HepG2 (cell line): ENCODE data around the gene ZMYND12. TPM values are rescaled to one million over a fixed set of nuclear protein-coding genes. Genes with fewer than 3 reads are reported as not detected.

Source experiments
- KAT8 ChIP-seq: IDR thresholded peaks from 2 replicates; pipeline ENCODE4 v1.6.1; 2016; ENCODE audit warnings: missing genetic modification reagents, missing compliant biosample characterization
- KLF15 ChIP-seq: sonication (generic); formaldehyde crosslinking; IDR thresholded peaks from 2 replicates; pipeline ENCODE4 v1.8.1; 2023; ENCODE audit warnings: borderline replicate concordance, mild to moderate bottlenecking, inconsistent platforms, missing genetic modification reagents, mixed read lengths
- PBX3 ChIP-seq: sonication (generic); formaldehyde crosslinking; IDR thresholded peaks from 2 replicates; pipeline ENCODE4 v1.8.1; 2023; ENCODE audit warnings: missing genetic modification reagents, inconsistent platforms, borderline replicate concordance
- SKIL ChIP-seq: sonication (generic); formaldehyde crosslinking; IDR thresholded peaks from 2 replicates; pipeline ENCODE4 v1.8.0; 2022; ENCODE audit warnings: missing genetic modification reagents, mild to moderate bottlenecking, moderate library complexity, borderline replicate concordance
- TARDBP ChIP-seq: sonication (generic); formaldehyde crosslinking; IDR thresholded peaks from 2 replicates; pipeline ENCODE4 v1.8.0; 2022; ENCODE audit warnings: mild to moderate bottlenecking, missing genetic modification reagents
- THAP8 ChIP-seq: sonication (generic); formaldehyde crosslinking; IDR thresholded peaks from 2 replicates; pipeline ENCODE4 v1.5.1; 2020; ENCODE audit warnings: missing genetic modification reagents, mild to moderate bottlenecking, borderline replicate concordance
- ZNF3 ChIP-seq: IDR thresholded peaks from 2 replicates; pipeline ENCODE4 v1.7.0; 2017; ENCODE audit warnings: inconsistent platforms
- ZNF564 ChIP-seq: sonication (generic); formaldehyde crosslinking; IDR thresholded peaks from 2 replicates; pipeline ENCODE4 v1.8.1; 2023; ENCODE audit warnings: mild to moderate bottlenecking, missing genetic modification reagents
- ZNF567 ChIP-seq: sonication (generic); formaldehyde crosslinking; IDR thresholded peaks from 2 replicates; pipeline ENCODE4 v1.8.1; 2023; ENCODE audit warnings: mild to moderate bottlenecking, missing genetic modification reagents, borderline replicate concordance
- ZNF678 ChIP-seq: sonication (generic); formaldehyde crosslinking; IDR thresholded peaks from 2 replicates; pipeline ENCODE4 v1.4.0; 2020; ENCODE audit warnings: mild to moderate bottlenecking, missing genetic modification reagents
- ZNF766 ChIP-seq: sonication (generic); formaldehyde crosslinking; IDR thresholded peaks from 2 replicates; pipeline ENCODE4 v1.5.0; 2020; ENCODE audit warnings: missing genetic modification reagents, borderline replicate concordance
- ZNF891 ChIP-seq: sonication (generic); formaldehyde crosslinking; IDR thresholded peaks from 2 replicates; pipeline ENCODE4 v1.5.0; 2020; ENCODE audit warnings: mild to moderate bottlenecking, missing genetic modification reagents
- polyA plus RNA-seq, 8 experiments: library from polyadenylated mRNA; depleted of rRNA in 3 of 8; stranded (reverse) in 7 of 8; unstranded in 1 of 8; fragments of >200 nt; fragmentation: Illumina TruSeq in 4 of 8; extraction: Trizol in 4 of 8; gene quantifications; 2 replicates each; pipeline versions ENCODE4 v1.2.1 to v1.2.3, GENCODE V29; 2011 to 2016; ENCODE audit warnings: low read depth in 4 of 8, missing spikeins in 1 of 8, mixed read lengths in 1 of 8; ENCODE audit not compliant: insufficient read depth in 1 of 8
- total RNA-seq, 5 experiments: library from RNA; depleted of rRNA; stranded (reverse); fragments of >200 nt; fragmentation: Illumina TruSeq; extraction: Trizol; gene quantifications; 2 replicates each; pipeline ENCODE4 v1.2.3, GENCODE V29; 2016; ENCODE audit warnings: low read depth in 1 of 5
- TF ChIP-seq, protein P1 (sequence below): IDR thresholded peaks from 2 replicates; pipeline ENCODE4 v1.6.1; 2016; ENCODE audit warnings: control low read depth
- TF ChIP-seq, protein P2 (sequence below): fragments of 450-650 bp; IDR thresholded peaks from 2 replicates; pipeline ENCODE4 v1.6.1; 2016
- TF ChIP-seq, protein P3 (sequence below): sonication (generic); formaldehyde crosslinking; IDR thresholded peaks from 2 replicates; pipeline ENCODE4 v1.8.0; 2022; ENCODE audit warnings: mild to moderate bottlenecking, missing genetic modification reagents; ENCODE audit not compliant: insufficient replicate concordance

ZMYND12 gene
- total and polyA plus RNA-seq, 2 of the 13 experiments (the other 11 are each of a cell fraction or from before 2014, with no cell fraction given) = 0.13 to 0.71 TPM

DNA sequence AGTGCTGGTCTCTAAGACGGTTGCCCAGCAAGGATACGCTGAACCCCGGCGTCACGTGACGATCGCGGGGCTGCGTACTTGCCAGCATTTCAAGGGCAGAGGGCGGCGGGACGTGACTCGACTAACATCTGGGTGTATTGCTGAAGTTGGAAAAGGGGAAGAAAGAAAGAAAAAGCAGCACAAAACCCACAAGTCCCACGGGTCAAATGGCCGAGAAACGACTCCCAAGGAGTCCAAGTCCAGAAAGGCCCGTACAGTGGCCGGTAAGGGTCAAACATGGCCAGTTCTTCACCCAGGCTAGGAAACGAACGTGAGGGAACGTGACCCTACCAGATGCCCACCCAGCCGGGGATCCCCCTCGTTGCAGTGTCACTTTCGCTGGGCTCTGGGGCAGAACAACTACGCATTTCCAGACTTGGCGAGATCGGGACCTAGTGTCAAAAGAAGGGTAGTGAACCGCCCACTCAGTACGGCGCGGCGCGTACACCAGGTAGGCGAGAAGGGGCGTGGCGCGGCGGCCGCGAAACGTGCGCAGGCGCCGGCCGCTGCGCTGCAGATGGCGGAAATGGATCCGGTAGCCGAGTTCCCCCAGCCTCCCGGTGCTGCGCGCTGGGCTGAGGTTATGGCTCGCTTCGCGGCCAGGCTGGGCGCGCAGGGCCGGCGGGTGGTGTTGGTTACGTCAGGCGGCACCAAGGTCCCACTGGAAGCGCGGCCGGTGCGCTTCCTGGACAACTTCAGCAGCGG lies at the start of gene ZMYND12, which contains the start of gene PPCS (continued):
- TF ChIP-seq SKIL (CRISPR knock-in tag) (no peak), ZNF3 (CRISPR knock-in tag) (no peak), TARDBP (CRISPR knock-in tag) (no peak; the same call in 1 of the 2 replicates), ZNF891 (CRISPR knock-in tag) (no peak; the same call in none of the 2 replicates), PBX3 (CRISPR knock-in tag) (no peak), KAT8 (CRISPR knock-in tag) (peak; percentile 96), ZNF678 (CRISPR knock-in tag) (no peak), ZNF564 (CRISPR knock-in tag) (no peak; the same call in 1 of the 2 replicates), ZNF766 (CRISPR knock-in tag) (no peak), THAP8 (CRISPR knock-in tag) (no peak), KLF15 (CRISPR knock-in tag) (peak; percentile 75; the same call in 1 of the 2 replicates), ZNF567 (CRISPR knock-in tag) (no peak)
- TF ChIP-seq, protein P1, sequence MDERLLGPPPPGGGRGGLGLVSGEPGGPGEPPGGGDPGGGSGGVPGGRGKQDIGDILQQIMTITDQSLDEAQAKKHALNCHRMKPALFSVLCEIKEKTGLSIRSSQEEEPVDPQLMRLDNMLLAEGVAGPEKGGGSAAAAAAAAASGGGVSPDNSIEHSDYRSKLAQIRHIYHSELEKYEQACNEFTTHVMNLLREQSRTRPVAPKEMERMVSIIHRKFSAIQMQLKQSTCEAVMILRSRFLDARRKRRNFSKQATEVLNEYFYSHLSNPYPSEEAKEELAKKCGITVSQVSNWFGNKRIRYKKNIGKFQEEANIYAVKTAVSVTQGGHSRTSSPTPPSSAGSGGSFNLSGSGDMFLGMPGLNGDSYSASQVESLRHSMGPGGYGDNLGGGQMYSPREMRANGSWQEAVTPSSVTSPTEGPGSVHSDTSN (CRISPR knock-in tag) = no peak
- TF ChIP-seq, protein P2, sequence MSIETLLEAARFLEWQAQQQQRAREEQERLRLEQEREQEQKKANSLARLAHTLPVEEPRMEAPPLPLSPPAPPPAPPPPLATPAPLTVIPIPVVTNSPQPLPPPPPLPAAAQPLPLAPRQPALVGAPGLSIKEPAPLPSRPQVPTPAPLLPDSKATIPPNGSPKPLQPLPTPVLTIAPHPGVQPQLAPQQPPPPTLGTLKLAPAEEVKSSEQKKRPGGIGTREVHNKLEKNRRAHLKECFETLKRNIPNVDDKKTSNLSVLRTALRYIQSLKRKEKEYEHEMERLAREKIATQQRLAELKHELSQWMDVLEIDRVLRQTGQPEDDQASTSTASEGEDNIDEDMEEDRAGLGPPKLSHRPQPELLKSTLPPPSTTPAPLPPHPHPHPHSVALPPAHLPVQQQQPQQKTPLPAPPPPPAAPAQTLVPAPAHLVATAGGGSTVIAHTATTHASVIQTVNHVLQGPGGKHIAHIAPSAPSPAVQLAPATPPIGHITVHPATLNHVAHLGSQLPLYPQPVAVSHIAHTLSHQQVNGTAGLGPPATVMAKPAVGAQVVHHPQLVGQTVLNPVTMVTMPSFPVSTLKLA = peak; percentile 34
- TF ChIP-seq, protein P3, sequence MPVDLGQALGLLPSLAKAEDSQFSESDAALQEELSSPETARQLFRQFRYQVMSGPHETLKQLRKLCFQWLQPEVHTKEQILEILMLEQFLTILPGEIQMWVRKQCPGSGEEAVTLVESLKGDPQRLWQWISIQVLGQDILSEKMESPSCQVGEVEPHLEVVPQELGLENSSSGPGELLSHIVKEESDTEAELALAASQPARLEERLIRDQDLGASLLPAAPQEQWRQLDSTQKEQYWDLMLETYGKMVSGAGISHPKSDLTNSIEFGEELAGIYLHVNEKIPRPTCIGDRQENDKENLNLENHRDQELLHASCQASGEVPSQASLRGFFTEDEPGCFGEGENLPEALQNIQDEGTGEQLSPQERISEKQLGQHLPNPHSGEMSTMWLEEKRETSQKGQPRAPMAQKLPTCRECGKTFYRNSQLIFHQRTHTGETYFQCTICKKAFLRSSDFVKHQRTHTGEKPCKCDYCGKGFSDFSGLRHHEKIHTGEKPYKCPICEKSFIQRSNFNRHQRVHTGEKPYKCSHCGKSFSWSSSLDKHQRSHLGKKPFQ (CRISPR knock-in tag) = peak; percentile 59
